A673 (cell line): Measurements from ENCODE around the gene IQUB. TPM values are rescaled to one million over a fixed set of nuclear protein-coding genes. Genes with fewer than 3 reads are reported as not detected.
"Not testable (repeated sequence)": the region's sequence is repeated elsewhere in the genome, so short reads cannot be mapped to it uniquely, and the experiment has no call there.

Experiments
- BruUV-seq: library from RNA; stranded (reverse); fragments of 400-500 nt; replicated peaks from 2 replicates; lab custom pipeline; 2021; lab: Mats Ljungman, UMichigan
- CTCF ChIA-PET: fragments of 300-600 bp; sonication (Branson Sonifier 250); formaldehyde crosslinking; loops from one replicate; lab custom pipeline; 2022; ENCODE audit warnings: antibody characterized with exemption; lab: Charles Lee
- POLR2A ChIA-PET: fragments of 300-600 bp; sonication (Branson Sonifier 250); formaldehyde crosslinking; loops from one replicate; lab custom pipeline; 2022; ENCODE audit warnings: antibody characterized with exemption; ENCODE audit not compliant: low non-redundant PET; lab: Charles Lee
- DNase-seq: peaks from one replicate; pipeline ENCODE4 v3.0.0-alpha.2; 2015; ENCODE audit warnings: low spot score
- H3K27ac ChIP-seq: fragments of 200-600 bp; sonication (generic); 2 replicates; pipeline ENCODE4 v1.5.1; 2016; ENCODE audit warnings: mixed run types, low read depth, mild to moderate bottlenecking, mixed read lengths, antibody characterized with exemption, low read length; ENCODE audit not compliant: poor library complexity, severe bottlenecking
- H3K27me3 ChIP-seq: fragments of 200-600 bp; sonication (generic); replicated peaks from 2 replicates; pipeline ENCODE4 v1.6.1; 2017; ENCODE audit warnings: mixed run types, low read depth, mild to moderate bottlenecking, mixed read lengths, antibody characterized with exemption, low read length; ENCODE audit not compliant: insufficient read depth, poor library complexity
- H3K36me3 ChIP-seq: fragments of 200-600 bp; sonication (generic); 2 replicates; pipeline ENCODE4 v1.6.1; 2016; ENCODE audit warnings: mixed run types, mild to moderate bottlenecking, mixed read lengths, antibody characterized with exemption, low read length; ENCODE audit not compliant: insufficient read depth, poor library complexity, severe bottlenecking
- H3K4me1 ChIP-seq: fragments of 200-600 bp; sonication (generic); 2 replicates; pipeline ENCODE4 v1.6.1; 2017; ENCODE audit warnings: mixed run types, mild to moderate bottlenecking, mixed read lengths, antibody characterized with exemption, low read length; ENCODE audit not compliant: insufficient read depth, poor library complexity, severe bottlenecking
- H3K4me3 ChIP-seq: fragments of 200-600 bp; sonication (generic); 2 replicates; pipeline ENCODE4 v1.5.1; 2016; ENCODE audit warnings: low read depth, mixed run types, mild to moderate bottlenecking, mixed read lengths, low read length; ENCODE audit not compliant: poor library complexity, severe bottlenecking
- H3K9me3 ChIP-seq: fragments of 200-600 bp; sonication (generic); 2 replicates; pipeline ENCODE4 v1.6.1; 2016; ENCODE audit warnings: mixed run types, low read depth, mild to moderate bottlenecking, mixed read lengths, antibody characterized with exemption, low read length; ENCODE audit not compliant: poor library complexity, severe bottlenecking
- EZH2 ChIP-seq: fragments of 200-600 bp; sonication (generic); IDR thresholded peaks from 2 replicates; pipeline ENCODE4 v1.6.1; 2017; ENCODE audit warnings: borderline replicate concordance, low read depth, mild to moderate bottlenecking, mixed read lengths, antibody characterized with exemption, low read length; ENCODE audit not compliant: poor library complexity, severe bottlenecking
- intact Hi-C: fragments of 100-400 bp; cut with micrococcal nuclease; formaldehyde crosslinking; loops from one replicate; pipeline ENCODE4 v1.10.0; 2022; ENCODE audit not compliant: unreplicated experiment
- total RNA-seq: library from RNA; stranded (reverse); gene quantifications from 2 replicates; pipeline ENCODE4 v1.2.3, GENCODE V29; 2021
- TF ChIP-seq, protein P1 (sequence below): fragments of 300-800, 200-600 bp; sonication (generic); conservative IDR thresholded peaks from 2 replicates; pipeline ENCODE4 v1.5.1; 2017; ENCODE audit warnings: low read depth, mild to moderate bottlenecking, antibody characterized with exemption, low read length, moderate library complexity, mixed read lengths

IQUB gene
- total RNA-seq, 1 experiment from 2014 or later: 0.62 TPM

DNA sequence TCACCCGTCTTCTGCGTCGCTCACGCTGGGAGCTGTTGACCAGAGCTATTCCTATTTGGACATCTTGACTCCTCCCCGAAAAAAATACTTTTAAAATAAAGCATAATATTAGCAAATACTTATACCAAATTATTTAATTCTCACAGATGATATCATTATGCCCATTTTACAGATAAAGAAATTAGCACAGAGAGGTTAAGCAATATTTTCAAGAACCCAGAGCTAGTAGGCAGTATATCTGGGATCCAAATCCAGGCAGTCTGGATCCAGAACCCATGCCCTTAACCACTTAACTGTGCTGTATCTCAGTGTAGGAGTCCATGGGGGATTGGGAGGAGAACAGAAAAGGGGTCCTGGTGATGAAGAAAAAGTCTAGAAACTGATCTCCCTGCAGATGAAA lies 6.1 kb downstream of the IQUB start:
- intact Hi-C loops: no loop called here
- Histone ChIP-seq H3K4me3 (no peak overlapping the region), H3K4me1 (no peaks in the 10 kb centered on the region), H3K27me3 (peaks cover 4% of the 10 kb centered on the region), H3K9me3 (no peaks in the 10 kb centered on the region), H3K27ac (no peak overlapping the region), H3K36me3 (no peaks in the 10 kb centered on the region)
- BruUV-seq: no TSS peak
- no peak for DNase-seq
- TF ChIP-seq EZH2: no peak
- TF ChIP-seq, protein P1, sequence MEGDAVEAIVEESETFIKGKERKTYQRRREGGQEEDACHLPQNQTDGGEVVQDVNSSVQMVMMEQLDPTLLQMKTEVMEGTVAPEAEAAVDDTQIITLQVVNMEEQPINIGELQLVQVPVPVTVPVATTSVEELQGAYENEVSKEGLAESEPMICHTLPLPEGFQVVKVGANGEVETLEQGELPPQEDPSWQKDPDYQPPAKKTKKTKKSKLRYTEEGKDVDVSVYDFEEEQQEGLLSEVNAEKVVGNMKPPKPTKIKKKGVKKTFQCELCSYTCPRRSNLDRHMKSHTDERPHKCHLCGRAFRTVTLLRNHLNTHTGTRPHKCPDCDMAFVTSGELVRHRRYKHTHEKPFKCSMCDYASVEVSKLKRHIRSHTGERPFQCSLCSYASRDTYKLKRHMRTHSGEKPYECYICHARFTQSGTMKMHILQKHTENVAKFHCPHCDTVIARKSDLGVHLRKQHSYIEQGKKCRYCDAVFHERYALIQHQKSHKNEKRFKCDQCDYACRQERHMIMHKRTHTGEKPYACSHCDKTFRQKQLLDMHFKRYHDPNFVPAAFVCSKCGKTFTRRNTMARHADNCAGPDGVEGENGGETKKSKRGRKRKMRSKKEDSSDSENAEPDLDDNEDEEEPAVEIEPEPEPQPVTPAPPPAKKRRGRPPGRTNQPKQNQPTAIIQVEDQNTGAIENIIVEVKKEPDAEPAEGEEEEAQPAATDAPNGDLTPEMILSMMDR: no peak
- CTCF ChIA-PET: no interaction called here
- POLR2A ChIA-PET: no interaction called here

DNA sequence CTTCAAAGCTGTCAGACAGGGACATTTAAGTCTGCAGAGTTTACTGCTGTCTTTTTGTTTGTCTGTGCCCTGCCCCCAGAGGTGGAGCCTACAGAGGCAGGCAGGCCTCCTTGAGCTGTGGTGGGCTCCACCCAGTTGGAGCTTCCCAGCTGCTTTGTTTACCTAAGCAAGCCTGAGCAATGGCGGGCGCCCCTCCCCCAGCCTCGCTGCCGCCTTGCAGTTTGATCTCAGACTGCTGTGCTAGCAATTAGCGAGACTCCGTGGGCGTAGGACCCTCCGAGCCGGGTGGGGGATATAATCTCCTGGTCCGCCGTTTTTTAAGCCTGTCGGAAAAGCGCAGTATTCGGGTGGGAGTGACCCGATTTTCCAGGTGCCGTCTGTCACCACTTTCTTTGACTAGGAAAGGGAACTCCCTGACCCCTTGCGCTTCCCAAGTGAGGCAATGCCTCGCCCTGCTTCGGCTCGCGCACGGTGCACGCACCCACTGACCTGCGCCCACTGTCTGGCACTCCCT lies 6.6 kb downstream of the IQUB start:
- H3K4me3 ChIP-seq, BruUV-seq, CTCF ChIA-PET, H3K9me3 ChIP-seq, H3K36me3 ChIP-seq, DNase-seq, H3K27ac ChIP-seq, H3K4me1 ChIP-seq, intact Hi-C loops, H3K27me3 ChIP-seq, POLR2A ChIA-PET: not testable (repeated sequence)

DNA sequence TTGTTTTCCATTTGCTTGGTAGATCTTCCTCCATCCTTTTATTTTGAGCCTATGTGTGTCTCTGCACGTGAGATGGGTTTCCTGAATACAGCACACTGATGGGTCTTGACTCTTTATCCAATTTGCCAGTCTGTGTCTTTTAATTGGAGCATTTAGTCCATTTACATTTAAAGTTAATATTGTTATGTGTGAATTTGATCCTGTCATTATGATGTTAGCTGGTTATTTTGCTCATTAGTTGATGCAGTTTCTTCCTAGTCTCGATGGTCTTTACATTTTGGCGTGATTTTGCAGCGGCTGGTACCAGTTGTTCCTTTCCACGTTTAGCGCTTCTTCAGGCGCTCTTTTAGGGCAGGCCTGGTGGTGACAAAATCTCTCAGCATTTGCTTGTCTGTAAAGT lies 7.9 kb downstream of the IQUB start:
- H3K36me3 ChIP-seq, POLR2A ChIA-PET, H3K9me3 ChIP-seq, H3K27me3 ChIP-seq, DNase-seq, H3K27ac ChIP-seq, CTCF ChIA-PET, intact Hi-C loops, H3K4me1 ChIP-seq, H3K4me3 ChIP-seq, BruUV-seq: not testable (repeated sequence)

DNA sequence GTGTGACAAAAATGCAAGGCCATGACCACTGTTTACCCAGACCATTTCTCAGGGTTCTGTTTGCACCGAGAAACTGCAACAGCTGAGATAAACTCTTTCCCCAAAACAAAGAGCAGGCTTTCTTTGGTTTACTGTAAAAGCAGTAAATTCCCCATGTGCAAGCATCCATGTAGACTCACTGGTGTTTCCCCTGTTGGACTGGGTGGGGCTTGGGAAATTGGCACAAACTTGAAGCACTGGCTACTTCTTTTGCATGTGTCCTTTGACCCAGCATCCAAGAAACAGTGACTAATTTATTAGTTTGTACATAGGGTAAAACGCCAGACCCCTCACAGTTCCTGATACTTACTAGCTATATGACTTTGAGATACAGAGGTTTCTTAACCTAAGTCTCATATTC lies 12.3 kb downstream of the IQUB start:
- CTCF ChIA-PET: no interaction called here
- BruUV-seq: no TSS peak
- TF ChIP-seq, protein P1: no peak
- no peaks in the 10 kb centered on the region for H3K27me3 ChIP-seq
- H3K36me3 ChIP-seq: no peaks in the 10 kb centered on the region
- DNase-seq: no peak
- no peak overlapping the region for H3K4me3 ChIP-seq
- H3K9me3 ChIP-seq: no peaks in the 10 kb centered on the region
- POLR2A ChIA-PET: no interaction called here
- H3K4me1 ChIP-seq: no peaks in the 10 kb centered on the region
- no peak overlapping the region for H3K27ac ChIP-seq
- intact Hi-C loops: no loop called here
